ENCODE measurements around the gene NUDT22.

GRCh38 chr11:64250415-64251015, 24.4 kb downstream of the NUDT22 start:
- TF ChIP-seq EZH2phosphoT487 (IDR thresholded peaks at IDR 0.05; ENCODE audit: borderline replicate concordance, low read length) (no peak), CTCF (IDR thresholded peaks at IDR 0.05; ENCODE audit: low read depth, low read length, poor library complexity, severe bottlenecking) (no peak)

Data from DOHH2 (cell line).